Transverse colon (tissue), 3 donors: ENCODE measurements around the gene SLC34A2.

Experiments
- CTCF ChIP-seq, 5 experiments: fragments of 200-600 bp in 3 of 5; fragments of 450-650 bp in 2 of 5; sonication (generic) in 3 of 5; IDR thresholded peaks; 1 replicate in 2 of 5; 2 replicates in 3 of 5; pipeline ENCODE4 v1.5.1; 2016 to 2017; ENCODE audit warnings: antibody characterized with exemption in 5 of 5, inconsistent platforms in 3 of 5, mild to moderate bottlenecking in 2 of 5, moderate library complexity in 1 of 5
- EP300 ChIP-seq: sonication (generic); formaldehyde crosslinking; IDR thresholded peaks from one replicate; pipeline ENCODE4 v1.6.1; 2017; ENCODE audit warnings: antibody characterized with exemption, low read depth
- POLR2A ChIP-seq: fragments of 450-650 bp; IDR thresholded peaks from one replicate; pipeline ENCODE4 v1.6.1; 2016; ENCODE audit warnings: antibody characterized with exemption, mild to moderate bottlenecking, moderate library complexity

GRCh38 chr4:25621027-25621930 is 34.4 kb upstream of the SLC34A2 start:
- no peak for TF ChIP-seq CTCF (IDR thresholded peaks at IDR 0.05)
- TF ChIP-seq EP300, result no peak
- TF ChIP-seq POLR2A, result no peak
